Middle frontal gyrus (tissue), 1 donor: ENCODE measurements around the gene ST14.

Experiments used
- DNase-seq: peaks from one replicate; pipeline ENCODE4 v3.0.0-alpha.2; 2015; ENCODE audit warnings: low spot score; ENCODE audit errors: extremely low spot score

ST14 gene

GRCh38 chr11:130133716-130134115, 25.9 kb upstream of the ST14 start:
- no peak for DNase-seq

DNA sequence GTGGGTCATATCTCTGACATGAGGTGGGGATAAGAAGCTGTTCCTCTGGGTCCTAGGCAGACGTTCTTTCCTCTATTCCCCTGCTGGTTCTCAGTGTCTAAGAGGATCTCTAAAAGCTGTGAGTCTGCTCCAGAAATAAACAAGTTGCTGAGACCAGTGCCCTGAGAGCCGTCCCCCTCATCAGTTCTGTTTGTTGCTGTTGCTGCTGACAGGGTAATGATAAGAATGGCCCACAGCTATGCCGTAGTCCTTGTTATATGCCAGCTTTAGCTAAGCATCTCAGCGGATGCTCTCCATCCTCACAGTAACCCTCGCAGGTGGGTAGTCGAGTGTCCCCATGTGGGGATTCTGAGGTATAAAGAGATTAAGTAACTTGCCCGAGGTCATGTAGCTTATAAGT, 23.5 kb upstream of the ST14 start:
- DNase-seq, result no peak

DNA sequence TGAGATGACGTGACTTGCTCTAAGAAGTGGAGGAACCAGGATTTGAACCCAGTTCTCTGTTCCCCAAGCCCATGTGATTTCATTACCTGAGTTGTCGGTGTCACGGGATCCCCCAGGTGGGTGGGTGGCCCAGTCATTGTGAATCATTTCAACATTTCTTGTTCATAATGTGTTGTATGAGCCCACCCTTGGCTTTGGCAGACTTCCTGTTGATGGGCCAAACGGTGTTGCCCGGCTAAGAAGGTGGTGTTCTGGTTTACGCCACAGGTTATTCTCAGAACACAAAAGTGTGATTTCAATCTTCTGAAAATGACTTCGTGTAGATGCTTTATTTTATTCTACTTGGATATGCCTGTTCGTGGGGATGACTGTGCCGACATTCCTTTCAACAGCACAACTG, 21.6 kb upstream of the ST14 start:
- DNase-seq, result no peak

GRCh38 chr11:130139401-130139800, 20.2 kb upstream of the ST14 start:
- no peak for DNase-seq

- no peak for DNase-seq
Measured at GRCh38 chr11:130141561-130142341, 17.8 kb upstream of the ST14 start.

DNA sequence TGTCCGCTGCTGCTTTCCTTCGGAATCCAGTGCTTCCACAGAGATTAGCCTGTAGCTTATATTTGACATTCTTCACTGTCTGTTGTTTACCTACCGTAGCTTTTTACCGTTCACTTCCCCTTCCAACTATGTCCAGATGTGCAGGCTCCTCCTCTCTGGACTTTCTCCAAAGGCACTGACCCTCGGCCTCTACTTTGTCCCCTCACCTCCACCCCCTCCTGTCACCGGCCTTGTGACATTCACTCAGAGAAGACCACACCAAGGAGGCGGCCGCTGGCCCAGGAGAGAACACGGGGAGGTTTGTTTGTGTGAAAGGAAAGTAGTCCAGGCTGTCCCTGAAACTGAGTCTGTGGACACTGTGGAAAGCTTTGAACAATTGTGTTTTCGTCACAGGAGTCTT, 15.4 kb upstream of the ST14 start:
- DNase-seq, result no peak

- no peak for DNase-seq
Measured at GRCh38 chr11:130144861-130145281, 14.7 kb upstream of the ST14 start.

DNA sequence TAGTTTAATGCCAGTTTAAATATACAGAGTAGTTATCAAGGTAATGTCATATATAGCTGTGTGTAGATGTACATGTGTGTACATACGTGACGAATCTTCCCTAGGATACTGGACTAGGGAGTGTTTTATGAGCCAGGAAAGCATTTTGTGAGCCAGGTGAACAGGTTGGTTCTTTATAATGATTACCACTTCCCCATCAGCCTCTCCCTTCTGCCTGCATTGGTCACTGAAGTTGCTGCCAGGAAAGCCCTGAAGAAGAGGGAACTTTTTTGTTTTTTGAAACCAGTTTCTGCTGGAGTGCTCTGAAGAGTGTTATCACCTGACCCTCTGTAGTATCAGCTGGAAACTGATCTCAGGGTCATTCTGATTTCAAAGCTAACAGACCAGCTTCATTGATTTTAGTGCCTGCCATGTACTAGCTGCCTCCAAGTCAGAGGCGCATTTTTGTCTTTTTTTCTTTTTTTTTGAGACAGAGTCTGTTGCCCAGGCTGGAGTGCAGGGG, 14.2 kb upstream of the ST14 start:
- DNase-seq, result no peak

- no peak for DNase-seq
Measured at GRCh38 chr11:130145975-130146776, 13.4 kb upstream of the ST14 start.

DNA sequence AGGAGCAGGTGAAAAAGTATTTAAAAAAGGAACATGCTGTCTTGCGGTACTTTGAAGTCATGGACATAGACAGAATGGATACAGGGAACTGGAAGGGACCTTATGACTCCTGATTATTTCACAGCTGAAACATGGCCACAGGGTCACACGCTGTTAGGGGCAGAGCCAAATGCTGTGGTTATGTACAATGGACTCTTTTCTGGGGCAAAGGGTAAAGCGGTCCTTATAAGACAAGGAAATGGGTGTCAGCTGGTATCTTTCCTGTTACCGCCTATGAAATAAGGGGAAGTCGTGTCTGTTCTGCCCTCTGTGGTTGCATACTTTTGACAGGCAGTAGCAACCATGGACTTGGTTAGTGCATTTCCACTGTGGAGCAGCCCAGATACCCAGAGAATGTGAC, 12.8 kb upstream of the ST14 start:
- no peak for DNase-seq

DNA sequence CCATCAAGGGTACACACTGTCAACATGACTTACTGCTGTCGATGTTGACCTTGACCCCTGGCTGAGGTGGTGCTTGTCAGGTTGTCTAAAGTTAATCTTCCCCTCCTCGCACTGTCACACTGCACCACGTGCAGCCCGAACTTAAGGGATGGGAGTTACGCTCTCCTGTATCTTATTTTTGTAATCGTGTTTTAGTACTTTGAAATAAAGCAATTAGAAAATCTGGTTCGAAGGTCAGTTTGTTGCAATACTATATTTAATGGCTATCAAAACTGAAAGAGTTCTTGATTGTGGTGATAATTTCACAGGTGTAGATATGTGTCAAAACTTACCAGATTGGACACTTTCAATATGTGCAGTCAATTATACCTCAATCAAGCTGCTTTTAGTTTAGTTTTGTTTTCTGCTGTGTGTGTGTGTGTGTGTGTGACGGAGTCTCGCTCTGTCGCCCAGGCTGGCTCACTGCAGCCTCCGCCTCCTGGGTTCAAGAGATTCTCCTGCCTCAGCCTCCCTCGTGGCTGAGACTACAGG, 10.7 kb upstream of the ST14 start:
- no peak for DNase-seq

- DNase-seq, result no peak
Measured at GRCh38 chr11:130150790-130151189, 8.8 kb upstream of the ST14 start.

DNA sequence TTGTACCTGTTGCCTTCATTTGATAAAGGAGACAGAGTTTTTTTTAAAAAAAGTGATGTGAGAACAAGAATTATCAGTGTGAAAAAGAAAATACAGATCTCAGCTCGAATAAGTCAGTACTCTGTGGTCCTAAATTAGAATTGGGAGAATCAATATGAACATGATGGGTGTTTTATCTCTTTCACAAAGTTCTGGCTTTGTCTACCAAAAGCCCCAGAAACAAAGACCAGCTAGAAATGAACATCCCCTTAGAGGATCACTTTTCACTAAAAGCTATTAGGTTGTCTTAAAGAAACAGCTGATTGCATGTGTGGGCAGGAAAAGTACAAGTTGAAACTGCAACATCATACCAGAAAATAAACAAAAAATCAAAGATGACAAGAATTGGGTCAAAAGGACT, 8.4 kb upstream of the ST14 start:
- DNase-seq, result no peak

- DNase-seq, result no peak
Measured at GRCh38 chr11:130156108-130157022, 3.2 kb upstream of the ST14 start.

GRCh38 chr11:130157101-130157500, 2.5 kb upstream of the ST14 start:
- no peak for DNase-seq

- no peak for DNase-seq
Measured at GRCh38 chr11:130157840-130158239, 1.7 kb upstream of the ST14 start.

DNA sequence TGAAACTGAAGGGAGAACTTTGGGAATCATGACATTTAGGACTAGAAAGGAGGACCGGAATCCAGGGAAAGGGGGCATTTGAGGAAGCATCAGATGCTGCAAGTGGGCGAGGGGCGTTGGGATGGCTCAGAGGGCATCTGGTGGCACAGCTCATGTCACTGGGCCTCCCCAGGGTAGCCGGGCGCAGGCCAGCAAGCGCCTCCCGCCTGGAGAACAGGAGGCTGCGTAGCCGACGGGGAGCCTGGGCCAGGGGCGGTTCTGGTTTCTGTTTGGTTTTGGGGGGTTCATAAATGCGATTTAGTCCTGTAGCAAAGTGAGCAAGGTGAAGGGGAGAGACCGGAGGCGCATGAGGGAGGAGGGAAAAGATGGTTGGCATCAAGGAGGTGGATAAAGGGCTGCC, 443 bp upstream of the ST14 start:
- DNase-seq, result no peak

DNA sequence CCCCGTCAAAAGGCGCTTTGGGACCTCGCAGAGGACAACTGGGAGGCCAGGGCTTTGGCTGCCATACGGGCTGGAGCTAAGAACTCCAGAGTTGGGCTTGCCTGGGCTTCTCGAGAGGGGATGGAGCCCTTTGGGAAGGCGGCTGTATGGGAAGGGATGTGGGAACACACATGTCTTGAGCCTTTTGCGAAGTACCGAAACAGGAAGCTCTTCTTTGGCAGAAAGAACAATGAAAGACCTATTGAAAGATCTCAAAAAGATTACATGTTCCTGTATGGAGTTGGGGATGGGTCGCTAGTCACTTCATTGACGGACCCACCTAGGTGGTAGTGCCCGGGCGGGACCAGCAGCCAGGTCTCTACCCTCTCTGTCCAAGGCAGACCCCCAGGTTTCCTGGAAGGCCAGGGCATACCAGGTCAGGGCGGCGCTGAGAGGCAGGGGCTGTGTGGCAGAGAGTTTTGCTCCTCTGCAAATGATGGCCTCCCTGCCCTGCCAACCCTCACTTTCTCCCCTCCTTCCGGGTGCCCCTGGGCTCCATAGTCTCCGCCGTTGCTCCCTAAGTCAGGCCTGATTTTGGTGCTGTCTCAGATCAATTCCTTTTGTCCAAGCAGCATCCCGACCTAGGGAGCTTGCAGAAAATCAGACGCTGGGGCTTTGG, 1.0 kb downstream of the ST14 start:
- no peak for DNase-seq

- DNase-seq, result no peak
Measured at GRCh38 chr11:130161441-130162145, 2.0 kb downstream of the ST14 start.

GRCh38 chr11:130162733-130163132, 3.2 kb downstream of the ST14 start:
- DNase-seq, result no peak
